Activated gamma-delta T cell (primary cell): ENCODE data around the gene PDE8A.

Experiments
- DNase-seq: peaks from one replicate; lab custom pipeline; 2025; lab: John Stamatoyannopoulos, UW

PDE8A gene

GRCh38 chr15:85089929-85090597, 108.4 kb downstream of the PDE8A start:
- no peak for DNase-seq

GRCh38 chr15:85091990-85092389, 110.3 kb downstream of the PDE8A start:
- DNase-seq, result no peak

- DNase-seq, result no peak
Measured at GRCh38 chr15:85094685-85095084, 113.0 kb downstream of the PDE8A start.

- no peak for DNase-seq
Measured at GRCh38 chr15:85095566-85095965, 113.9 kb downstream of the PDE8A start.

- DNase-seq, result no peak
Measured at GRCh38 chr15:85097250-85097649, 115.6 kb downstream of the PDE8A start.

- DNase-seq, result no peak
Measured at GRCh38 chr15:85097725-85098124, 116.1 kb downstream of the PDE8A start.

- DNase-seq, result no peak
Measured at GRCh38 chr15:85099195-85099803, 117.6 kb downstream of the PDE8A start.

GRCh38 chr15:85100186-85100937, 118.7 kb downstream of the PDE8A start:
- no peak for DNase-seq

GRCh38 chr15:85104584-85104983, 122.9 kb downstream of the PDE8A start:
- DNase-seq, result no peak

GRCh38 chr15:85108136-85108535, 126.5 kb downstream of the PDE8A start:
- no peak for DNase-seq

- DNase-seq, result no peak
Measured at GRCh38 chr15:85109333-85109732, 127.7 kb downstream of the PDE8A start.

- no peak for DNase-seq
Measured at GRCh38 chr15:85112997-85113396, 131.3 kb downstream of the PDE8A start.

- DNase-seq, result no peak
Measured at GRCh38 chr15:85114886-85115285, 133.2 kb downstream of the PDE8A start.

- DNase-seq, result no peak
Measured at GRCh38 chr15:85116066-85116465, 134.4 kb downstream of the PDE8A start.

GRCh38 chr15:85116494-85116893, 134.8 kb downstream of the PDE8A start:
- DNase-seq, result no peak

GRCh38 chr15:85116925-85117646, 135.4 kb downstream of the PDE8A start:
- no peak for DNase-seq

- DNase-seq, result no peak
Measured at GRCh38 chr15:85118173-85118572, 136.5 kb downstream of the PDE8A start.

- no peak for DNase-seq
Measured at GRCh38 chr15:85118581-85118980, 136.9 kb downstream of the PDE8A start.

GRCh38 chr15:85120351-85121113, 138.9 kb downstream of the PDE8A start:
- no peak for DNase-seq

- DNase-seq, result no peak
Measured at GRCh38 chr15:85124173-85124572, 142.5 kb downstream of the PDE8A start.

- DNase-seq, result no peak
Measured at GRCh38 chr15:85125056-85125661, 143.5 kb downstream of the PDE8A start.
